Retinal pigment epithelial cell (primary cell): ENCODE data around the gene PKLR.

Source experiments
- DNase-seq: peaks from one replicate; pipeline ENCODE4 v3.0.0-alpha.2; 2010; ENCODE audit warnings: low read depth
- H3K4me3 ChIP-seq: 2 replicates; pipeline ENCODE4 v1.5.1; 2011; ENCODE audit warnings: mild to moderate bottlenecking, low read length, control low read depth, moderate library complexity
- TF ChIP-seq, protein P1 (sequence below): conservative IDR thresholded peaks from 2 replicates; pipeline ENCODE4 v1.5.1; 2011; ENCODE audit warnings: low read depth, low read length, control low read depth, inconsistent platforms

Gene PKLR

DNA sequence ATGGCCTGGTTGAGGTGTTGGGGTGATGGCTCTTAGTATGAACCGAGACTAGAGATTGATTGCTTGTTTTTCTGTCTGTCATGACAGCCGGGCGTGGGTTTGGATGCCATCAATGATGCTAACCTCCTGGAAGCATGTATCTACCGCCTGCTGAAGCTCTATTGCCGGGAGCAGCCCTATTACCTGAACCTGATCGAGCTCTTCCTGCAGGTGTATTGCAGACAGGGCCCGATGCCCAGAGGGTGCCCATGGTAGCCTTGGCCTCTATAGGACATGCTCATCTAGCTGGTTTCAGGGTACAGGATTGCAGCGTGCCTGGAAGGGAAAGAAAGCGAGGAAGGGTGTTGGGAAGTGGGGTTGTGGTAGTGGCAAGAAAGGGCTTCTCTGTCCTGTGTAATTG, 16.8 kb upstream of the PKLR start:
- no peak for DNase-seq
- no peak overlapping the region for H3K4me3 ChIP-seq
- TF ChIP-seq, protein P1, sequence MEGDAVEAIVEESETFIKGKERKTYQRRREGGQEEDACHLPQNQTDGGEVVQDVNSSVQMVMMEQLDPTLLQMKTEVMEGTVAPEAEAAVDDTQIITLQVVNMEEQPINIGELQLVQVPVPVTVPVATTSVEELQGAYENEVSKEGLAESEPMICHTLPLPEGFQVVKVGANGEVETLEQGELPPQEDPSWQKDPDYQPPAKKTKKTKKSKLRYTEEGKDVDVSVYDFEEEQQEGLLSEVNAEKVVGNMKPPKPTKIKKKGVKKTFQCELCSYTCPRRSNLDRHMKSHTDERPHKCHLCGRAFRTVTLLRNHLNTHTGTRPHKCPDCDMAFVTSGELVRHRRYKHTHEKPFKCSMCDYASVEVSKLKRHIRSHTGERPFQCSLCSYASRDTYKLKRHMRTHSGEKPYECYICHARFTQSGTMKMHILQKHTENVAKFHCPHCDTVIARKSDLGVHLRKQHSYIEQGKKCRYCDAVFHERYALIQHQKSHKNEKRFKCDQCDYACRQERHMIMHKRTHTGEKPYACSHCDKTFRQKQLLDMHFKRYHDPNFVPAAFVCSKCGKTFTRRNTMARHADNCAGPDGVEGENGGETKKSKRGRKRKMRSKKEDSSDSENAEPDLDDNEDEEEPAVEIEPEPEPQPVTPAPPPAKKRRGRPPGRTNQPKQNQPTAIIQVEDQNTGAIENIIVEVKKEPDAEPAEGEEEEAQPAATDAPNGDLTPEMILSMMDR: no peak

DNA sequence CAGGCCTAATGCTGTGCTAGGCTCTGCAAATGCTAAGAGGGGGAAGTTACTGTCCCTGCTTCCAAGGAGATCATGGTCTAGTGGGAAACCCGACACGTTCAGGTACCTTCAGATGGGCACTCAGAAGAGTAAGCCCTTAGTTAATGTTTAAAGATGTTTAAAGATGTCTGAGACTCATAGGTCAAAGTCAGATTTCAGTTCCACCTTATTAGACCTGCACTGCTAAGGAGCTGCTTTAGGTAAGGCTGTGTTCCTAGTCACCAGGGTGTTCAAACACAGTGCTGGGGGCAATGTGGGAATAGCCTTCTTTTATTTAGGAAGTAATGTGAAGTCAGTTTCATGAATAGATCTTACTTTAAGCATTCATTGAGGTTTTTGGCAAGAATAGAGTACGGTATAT, 15.7 kb upstream of the PKLR start:
- TF ChIP-seq, protein P1: no peak
- DNase-seq: no peak
- H3K4me3 ChIP-seq: no peak overlapping the region

DNA sequence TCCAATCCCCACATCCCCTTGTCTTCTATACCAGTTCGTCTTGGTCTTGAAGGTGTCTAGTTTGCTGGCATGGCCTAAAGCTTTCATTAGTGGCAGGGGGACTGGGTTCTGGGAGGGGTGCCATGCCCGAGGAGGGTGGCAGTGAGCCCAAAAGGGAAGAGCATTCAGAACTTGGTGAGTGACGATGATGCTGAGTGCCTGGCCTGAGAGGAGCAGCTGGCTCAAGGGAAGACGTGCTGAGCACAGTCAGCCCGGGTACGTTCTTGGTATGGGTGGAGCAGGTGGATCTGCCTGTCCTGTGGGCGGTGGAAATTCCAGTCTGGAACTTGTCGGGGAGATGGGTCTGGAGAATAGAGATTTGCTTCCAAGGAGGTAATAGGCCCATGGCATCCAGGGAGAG, 12.0 kb upstream of the PKLR start:
- TF ChIP-seq, protein P1: no peak
- DNase-seq: no peak
- H3K4me3 ChIP-seq: no peak overlapping the region

DNA sequence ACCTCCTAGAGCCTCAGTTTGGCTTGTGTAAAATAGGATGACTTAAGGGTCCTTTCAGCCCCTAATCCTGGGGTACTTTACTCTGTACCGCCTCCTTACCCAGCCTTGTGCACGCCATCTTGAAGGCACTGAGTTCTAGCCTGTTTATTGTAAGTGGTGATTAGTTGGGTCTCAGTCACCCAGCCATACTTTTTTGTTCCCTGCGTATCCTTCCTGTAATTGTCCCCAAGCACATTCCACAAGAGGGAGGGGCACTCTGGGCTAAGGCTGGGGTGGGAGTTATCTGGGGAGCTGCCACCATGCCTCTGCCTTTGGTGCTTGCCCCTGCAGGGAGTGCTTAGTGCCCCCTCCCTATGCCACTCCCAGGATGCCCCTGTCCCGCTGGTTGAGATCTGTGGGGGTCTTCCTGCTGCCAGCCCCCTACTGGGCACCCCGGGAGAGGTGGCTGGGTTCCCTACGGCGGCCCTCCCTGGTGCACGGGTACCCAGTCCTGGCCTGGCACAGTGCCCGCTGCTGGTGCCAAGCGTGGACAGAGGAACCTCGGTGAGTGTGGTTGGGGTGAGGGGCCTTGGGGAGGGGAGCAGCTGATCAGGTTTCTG, 8.3 kb upstream of the PKLR start:
- TF ChIP-seq, protein P1: no peak
- DNase-seq: no peak
- H3K4me3 ChIP-seq: peak overlapping the region; percentile 80

DNA sequence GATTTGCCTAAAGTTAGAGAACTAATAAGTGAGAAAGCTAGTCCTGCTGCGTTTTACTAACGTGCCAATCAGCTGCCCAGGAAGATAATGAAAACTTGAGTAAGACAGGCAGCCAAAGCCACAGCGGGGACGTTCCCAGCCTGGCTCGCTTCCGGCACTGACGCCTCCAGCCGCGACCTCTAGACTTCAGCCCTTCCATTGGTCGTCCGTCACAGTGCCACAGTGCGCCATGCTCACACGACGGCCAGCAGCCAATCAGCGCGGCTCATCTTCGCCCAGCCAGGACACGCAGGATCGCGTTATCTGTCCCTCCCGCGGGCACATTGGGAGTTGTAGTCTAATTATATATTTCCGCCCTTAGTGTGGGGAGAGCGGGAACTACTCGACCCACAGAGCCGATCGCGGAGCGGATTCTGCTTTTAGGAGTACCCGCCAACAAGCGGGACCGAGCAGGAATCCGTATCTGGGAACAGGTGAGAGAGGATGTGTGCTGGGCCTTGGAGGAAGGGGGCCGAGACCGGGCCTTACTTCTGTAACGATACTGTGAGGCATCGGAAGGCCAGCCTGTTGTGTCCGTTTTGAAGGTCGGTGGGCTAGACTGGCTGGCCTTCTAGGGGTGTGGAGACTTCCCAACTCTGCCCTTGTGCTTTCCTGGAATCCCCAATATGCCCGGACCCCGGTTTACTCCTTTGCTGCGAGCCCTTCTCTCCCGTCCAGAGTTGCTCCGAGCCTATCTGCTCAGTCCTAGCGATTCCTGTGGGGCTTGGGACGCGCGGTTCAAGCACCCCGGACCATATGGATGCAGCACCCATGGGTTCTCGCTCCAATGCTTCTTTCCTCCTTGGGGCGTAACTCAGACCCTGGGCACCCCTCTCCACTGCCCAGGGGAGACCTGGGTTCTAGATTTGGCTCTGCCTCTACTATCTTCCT, 7.5 kb upstream of the PKLR start, which contains the start of gene FDPS:
FDPS (plus strand) TSS at position 374 of the 930 bp plus-strand sequence. CDS start 924 bp downstream, outside the sequence.
- peak within 1 kb of the TSS; percentile 80 for H3K4me3 ChIP-seq
- TF ChIP-seq, protein P1: no peak
- DNase-seq: peak; percentile 97

DNA sequence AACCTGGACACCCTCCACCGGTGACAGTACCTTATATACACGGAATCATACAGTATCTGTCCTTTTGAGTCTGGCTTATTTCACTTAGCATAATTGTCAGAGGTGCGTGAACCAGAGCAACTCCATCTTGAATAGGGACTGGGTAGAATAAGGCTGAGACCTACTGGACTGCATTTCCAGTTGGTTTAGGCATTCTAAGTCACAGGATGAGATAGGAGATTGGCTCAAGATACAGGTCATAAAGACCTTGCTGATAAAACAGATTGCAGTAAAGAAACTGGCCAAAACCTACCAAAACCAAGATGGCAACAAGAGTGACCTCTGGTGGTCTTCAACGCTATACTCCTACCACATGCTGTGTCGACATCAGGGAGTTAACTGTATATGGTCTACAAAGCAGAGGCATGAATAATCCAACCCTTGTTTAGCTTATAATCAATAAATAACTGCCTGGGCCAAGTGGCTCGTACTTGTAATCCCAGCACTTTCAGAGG, 6.1 kb upstream of the PKLR start:
- DNase-seq: no peak

More for the DNA sequence above, 6.1 kb upstream of the PKLR start:
- TF ChIP-seq, protein P1: peak; percentile 46
- H3K4me3 ChIP-seq: no peak overlapping the region
